Omental fat pad (tissue), 4 donors: ENCODE measurements around the gene UVSSA. TPM values are rescaled to one million over a fixed set of nuclear protein-coding genes. Genes with fewer than 3 reads are reported as not detected.
"Not testable (repeated sequence)": the region's sequence is repeated elsewhere in the genome, so short reads cannot be mapped to it uniquely, and the experiment has no call there.

ENCODE experiments used
- ATAC-seq: fragments of 150-250 bp; one replicate; pipeline ENCODE4 v1.9.1; 2016; ENCODE audit warnings: mild to moderate bottlenecking, moderate library complexity; ENCODE audit not compliant: low FRiP score
- DNase-seq: peaks from one replicate; pipeline ENCODE4 v3.0.0-alpha.2; 2019; ENCODE audit warnings: low spot score
- total RNA-seq, 4 donors: library from RNA; depleted of rRNA; stranded (reverse); fragments of >200 nt; gene quantifications; one replicate each; pipeline ENCODE4 v1.1.0, GENCODE V29; 2016
- TF ChIP-seq, protein P1 (sequence below), 3 donors: fragments of 450-650 bp; IDR thresholded peaks; one replicate each; pipeline ENCODE4 v1.5.1; 2016 to 2017; ENCODE audit warnings: antibody characterized with exemption in 3 of 3, mild to moderate bottlenecking in 3 of 3, moderate library complexity in 2 of 3

Gene UVSSA
- total RNA-seq, 4 donors from 2014 or later, result 10.2 to 28.2 (median 13.0) TPM

DNA sequence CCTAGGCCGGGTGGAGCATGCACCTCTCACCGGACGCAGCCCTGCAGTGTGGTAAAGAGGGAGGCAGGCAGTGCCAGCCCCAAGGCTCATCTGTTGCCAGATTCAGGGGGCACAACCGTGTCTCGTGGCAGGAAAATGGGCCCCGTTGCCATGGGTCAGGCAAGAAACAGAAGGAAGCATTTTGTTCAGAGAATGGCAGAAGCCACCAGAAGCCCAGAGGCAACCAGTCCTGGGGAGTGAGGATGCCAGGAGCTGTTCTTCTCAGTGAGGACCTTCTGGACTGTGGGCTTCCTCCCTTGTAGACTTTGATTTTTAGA is 12.5 kb upstream of the UVSSA start:
- ATAC-seq, result no peak
- TF ChIP-seq, protein P1, sequence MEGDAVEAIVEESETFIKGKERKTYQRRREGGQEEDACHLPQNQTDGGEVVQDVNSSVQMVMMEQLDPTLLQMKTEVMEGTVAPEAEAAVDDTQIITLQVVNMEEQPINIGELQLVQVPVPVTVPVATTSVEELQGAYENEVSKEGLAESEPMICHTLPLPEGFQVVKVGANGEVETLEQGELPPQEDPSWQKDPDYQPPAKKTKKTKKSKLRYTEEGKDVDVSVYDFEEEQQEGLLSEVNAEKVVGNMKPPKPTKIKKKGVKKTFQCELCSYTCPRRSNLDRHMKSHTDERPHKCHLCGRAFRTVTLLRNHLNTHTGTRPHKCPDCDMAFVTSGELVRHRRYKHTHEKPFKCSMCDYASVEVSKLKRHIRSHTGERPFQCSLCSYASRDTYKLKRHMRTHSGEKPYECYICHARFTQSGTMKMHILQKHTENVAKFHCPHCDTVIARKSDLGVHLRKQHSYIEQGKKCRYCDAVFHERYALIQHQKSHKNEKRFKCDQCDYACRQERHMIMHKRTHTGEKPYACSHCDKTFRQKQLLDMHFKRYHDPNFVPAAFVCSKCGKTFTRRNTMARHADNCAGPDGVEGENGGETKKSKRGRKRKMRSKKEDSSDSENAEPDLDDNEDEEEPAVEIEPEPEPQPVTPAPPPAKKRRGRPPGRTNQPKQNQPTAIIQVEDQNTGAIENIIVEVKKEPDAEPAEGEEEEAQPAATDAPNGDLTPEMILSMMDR (IDR thresholded peaks at IDR 0.05), result no peak
- DNase-seq, result no peak

GRCh38 chr4:1335193-1335883 is 11.7 kb upstream of the UVSSA start:
- not testable (repeated sequence) for DNase-seq

DNA sequence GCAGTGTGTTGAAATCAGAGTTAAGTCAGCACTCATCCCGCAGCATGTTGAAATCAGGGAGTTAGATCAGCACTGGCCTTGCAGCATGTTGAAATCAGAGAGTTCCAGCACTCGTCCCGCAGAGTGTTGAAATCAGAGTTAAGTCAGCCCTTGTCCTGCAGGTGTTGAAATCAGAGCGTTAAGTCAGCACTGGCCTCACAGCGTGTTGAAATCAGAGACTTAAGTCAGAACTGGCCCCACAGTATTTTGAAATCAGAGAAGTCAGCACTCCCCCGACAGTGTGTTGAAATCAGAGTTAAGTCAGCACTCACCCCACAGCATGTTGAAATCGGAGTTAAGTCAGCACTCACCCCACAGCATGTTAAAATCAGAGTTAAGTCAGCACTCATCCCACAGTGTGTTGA is 10.9 kb upstream of the UVSSA start:
- ATAC-seq (no peak), DNase-seq (no peak)
- TF ChIP-seq, protein P1 (IDR thresholded peaks at IDR 0.05), result no peak

More at GRCh38 chr4:1335193-1335883, 11.7 kb upstream of the UVSSA start:
- ATAC-seq, result not testable (repeated sequence)

DNA sequence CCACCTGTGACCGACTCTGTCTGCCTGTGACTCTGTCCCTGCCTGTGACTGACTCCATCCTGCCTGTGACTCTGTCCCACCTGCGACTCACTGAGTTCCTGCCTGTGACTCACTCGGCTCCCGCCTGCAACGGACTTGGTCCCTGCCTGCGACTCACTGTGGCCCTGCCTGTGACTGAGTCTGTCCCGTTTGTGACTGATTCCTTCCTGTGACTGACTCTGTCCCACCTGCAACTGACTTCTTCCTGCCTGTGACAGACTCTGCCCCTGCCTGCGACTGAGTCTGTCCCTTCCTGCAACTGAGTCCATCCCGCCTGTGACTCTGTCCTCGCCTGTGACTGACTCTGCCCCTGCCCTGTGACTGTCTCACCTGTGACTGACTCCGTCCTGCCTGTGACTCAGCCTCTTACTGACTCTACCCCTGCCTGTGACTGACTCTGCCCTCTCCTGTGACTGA is 9.6 kb upstream of the UVSSA start:
- DNase-seq (no peak), ATAC-seq (no peak)
- TF ChIP-seq, protein P1 (IDR thresholded peaks at IDR 0.05), result no peak

DNA sequence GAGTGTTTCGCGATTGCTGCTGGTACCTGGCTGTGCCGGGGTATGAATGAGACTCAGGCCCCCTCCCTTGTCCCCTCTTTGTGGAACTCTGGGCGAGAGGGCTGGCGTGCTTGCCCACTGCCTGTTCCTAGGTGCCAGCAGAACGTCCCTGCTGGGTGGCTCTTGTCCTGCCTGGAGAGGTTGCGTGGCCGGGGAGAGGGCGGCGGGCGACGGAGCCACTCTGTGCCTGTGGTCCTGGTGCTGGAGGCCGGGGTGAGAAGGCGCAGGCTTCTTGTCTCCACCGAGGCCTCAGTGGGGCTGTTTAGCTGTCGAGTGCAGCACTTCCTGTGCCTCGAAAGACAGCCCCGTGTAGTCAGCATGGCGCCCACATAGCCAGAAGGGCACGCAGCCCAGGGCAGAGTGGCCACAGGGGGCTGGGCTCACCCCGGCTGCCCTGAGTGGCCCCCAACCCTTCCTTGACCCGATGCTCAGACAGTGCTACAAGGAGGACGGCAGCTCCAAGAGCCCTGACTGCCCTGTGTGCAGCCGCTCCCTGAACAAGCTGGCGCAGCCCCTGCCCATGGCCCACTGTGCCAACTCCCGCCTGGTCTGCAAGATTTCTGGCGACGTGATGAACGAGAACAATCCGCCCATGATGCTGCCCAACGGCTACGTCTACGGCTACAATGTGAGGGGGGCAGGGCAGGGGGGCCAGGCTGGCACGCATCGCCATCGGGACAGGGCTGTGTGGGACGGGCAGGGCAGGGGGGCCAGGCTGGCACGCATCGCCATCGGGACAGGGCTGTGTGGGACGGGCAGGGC is 8.9 kb upstream of the UVSSA start:
- no peak for ATAC-seq
- no peak for DNase-seq
- TF ChIP-seq, protein P1 (IDR thresholded peaks at IDR 0.05), result no peak

DNA sequence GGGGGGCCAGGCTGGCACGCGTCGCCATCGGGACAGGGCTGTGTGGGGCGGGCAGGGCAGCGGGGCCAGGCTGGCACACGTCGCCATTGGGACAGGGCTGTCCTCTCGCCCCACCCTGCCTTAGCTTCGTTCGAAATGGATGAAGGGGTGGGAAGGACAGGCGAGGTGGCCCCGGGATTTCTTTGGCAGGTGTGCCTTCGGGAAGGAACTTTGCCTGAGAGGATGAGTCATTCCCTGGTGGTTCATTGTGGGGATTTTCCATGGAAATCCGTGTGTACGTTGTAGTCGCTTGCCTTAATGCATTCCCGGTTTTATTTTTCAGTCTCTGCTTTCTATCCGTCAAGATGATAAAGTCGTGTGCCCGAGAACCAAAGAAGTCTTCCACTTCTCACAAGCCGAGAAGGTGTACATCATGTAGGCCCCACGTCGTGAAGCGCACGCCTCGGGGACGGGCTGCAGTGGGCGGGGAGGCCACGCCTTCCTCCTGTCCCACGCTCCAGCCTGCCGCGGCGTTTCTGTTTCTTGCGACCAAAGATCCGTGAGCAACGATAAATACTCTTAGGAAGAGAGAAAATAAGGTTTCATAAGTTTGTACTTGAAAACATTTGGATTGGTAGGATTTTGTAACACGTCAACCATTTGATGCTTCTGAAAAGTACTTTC is 8.1 kb upstream of the UVSSA start:
- TF ChIP-seq, protein P1 (IDR thresholded peaks at IDR 0.05), result no peak
- DNase-seq (no peak), ATAC-seq (no peak)

GRCh38 chr4:1339489-1339888 is 7.5 kb upstream of the UVSSA start:
- ATAC-seq (no peak), DNase-seq (no peak)
- TF ChIP-seq, protein P1 (IDR thresholded peaks at IDR 0.05), result no peak
